ENCODE results near the gene USP24.
"Not testable (repeated sequence)": the region's sequence is repeated elsewhere in the genome, so short reads cannot be mapped to it uniquely, and the experiment has no call there.

The USP24 gene

GRCh38 chr1:55199735-55200134 is 15.4 kb downstream of the USP24 start:
- DNase-seq (ENCODE audit: low read depth), result not testable (repeated sequence)

- DNase-seq (ENCODE audit: low read depth), result no peak
These were observed 17.1 kb downstream of the USP24 start for GRCh38 chr1:55198044-55198443.

- DNase-seq (ENCODE audit: low read depth), result no peak
These were observed 18.1 kb downstream of the USP24 start for GRCh38 chr1:55197099-55197498.

GRCh38 chr1:55196433-55197035 is 18.6 kb downstream of the USP24 start:
- no peak for DNase-seq (ENCODE audit: low read depth)

GRCh38 chr1:55195521-55196233 is 19.5 kb downstream of the USP24 start:
- no peak for DNase-seq (ENCODE audit: low read depth)

GRCh38 chr1:55194851-55195250 is 20.3 kb downstream of the USP24 start:
- DNase-seq (ENCODE audit: low read depth), result no peak

- DNase-seq (ENCODE audit: low read depth), result no peak
These were observed 23.1 kb downstream of the USP24 start for GRCh38 chr1:55192093-55192492.

- DNase-seq (ENCODE audit: low read depth), result not testable (repeated sequence)
These were observed 23.8 kb downstream of the USP24 start for GRCh38 chr1:55191219-55191952.

GRCh38 chr1:55190109-55190508 is 25.1 kb downstream of the USP24 start:
- no peak for DNase-seq (ENCODE audit: low read depth)

GRCh38 chr1:55188909-55189308 is 26.3 kb downstream of the USP24 start:
- no peak for DNase-seq (ENCODE audit: low read depth)

GRCh38 chr1:55185832-55186231 is 29.3 kb downstream of the USP24 start:
- no peak for DNase-seq (ENCODE audit: low read depth)

- no peak for DNase-seq (ENCODE audit: low read depth)
These were observed 30.3 kb downstream of the USP24 start for GRCh38 chr1:55184859-55185258.

- DNase-seq (ENCODE audit: low read depth), result no peak
These were observed 33.5 kb downstream of the USP24 start for GRCh38 chr1:55181666-55182065.

- DNase-seq (ENCODE audit: low read depth), result no peak
These were observed 35.0 kb downstream of the USP24 start for GRCh38 chr1:55180075-55180670.

- no peak for DNase-seq (ENCODE audit: low read depth)
These were observed 35.9 kb downstream of the USP24 start for GRCh38 chr1:55179177-55179835.

GRCh38 chr1:55172687-55173086 is 42.5 kb downstream of the USP24 start:
- DNase-seq (ENCODE audit: low read depth), result no peak

- no peak for DNase-seq (ENCODE audit: low read depth)
These were observed 42.9 kb downstream of the USP24 start for GRCh38 chr1:55172272-55172671.

GRCh38 chr1:55171694-55172093 is 43.5 kb downstream of the USP24 start:
- no peak for DNase-seq (ENCODE audit: low read depth)

- DNase-seq (ENCODE audit: low read depth), result no peak
These were observed 44.7 kb downstream of the USP24 start for GRCh38 chr1:55170426-55170825.

- no peak for DNase-seq (ENCODE audit: low read depth)
These were observed 46.0 kb downstream of the USP24 start for GRCh38 chr1:55169126-55169525.

- no peak for DNase-seq (ENCODE audit: low read depth)
These were observed 46.8 kb downstream of the USP24 start for GRCh38 chr1:55168353-55168752.

GRCh38 chr1:55167224-55167871 is 47.8 kb downstream of the USP24 start:
- DNase-seq (ENCODE audit: low read depth), result no peak
